ENCODE results near the gene ZDHHC21. TPM values are rescaled to one million over a fixed set of nuclear protein-coding genes. Genes with fewer than 3 reads are reported as not detected.

ZDHHC21 gene
- total and polyA plus RNA-seq, 9 of the 15 experiments (the other 6 are each of a cell fraction or from before 2014, with no cell fraction given) = 0.10 to 1.9 (median 1.00) TPM

DNA sequence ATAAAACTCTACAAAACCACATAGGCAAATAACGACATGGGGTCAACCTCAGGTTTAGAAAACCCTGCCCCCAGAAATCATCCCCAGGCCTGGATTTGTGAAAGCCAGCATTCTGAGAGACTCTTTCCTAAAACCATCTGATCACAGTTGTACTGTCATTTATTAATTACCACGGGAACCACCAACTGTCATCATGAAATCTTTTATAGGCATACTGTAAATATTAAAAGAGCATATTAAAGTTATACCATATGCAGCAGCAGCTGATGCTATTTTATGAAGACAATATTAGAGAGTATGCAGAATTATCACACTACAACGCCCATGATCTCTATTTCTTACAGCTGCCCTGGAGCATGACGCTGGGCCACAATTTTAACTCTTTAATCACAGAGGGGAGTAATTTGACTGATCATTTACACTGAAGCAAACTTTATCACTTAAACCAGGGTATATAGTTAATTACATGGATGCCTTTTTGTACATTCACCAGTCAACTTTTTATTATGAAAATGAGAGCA, 9.0 kb upstream of the ZDHHC21 start:
- H3K4me2 ChIP-seq (ENCODE audit: insufficient read depth, low read length) = no peak overlapping the region
- intact Hi-C loops (cut with micrococcal nuclease) = no loop called here
- H3K27me3 ChIP-seq (ENCODE audit: control insufficient read depth in 2 of 2, insufficient read depth in 2 of 2, low read length in 2 of 2) = no peaks in the 10 kb centered on the region
- no peak overlapping the region for H3K4me3 ChIP-seq
- in situ Hi-C loops (cut with MboI) = no loop called here
- H3K9me1 ChIP-seq (ENCODE audit: control insufficient read depth, insufficient read depth, low read length) = no peaks in the 10 kb centered on the region
- WGBS (ENCODE audit: insufficient coverage, low coverage, missing lambda C conversion rate) = 0% methylated on average over 4 of the region's 4 CpGs
- no peaks in the 10 kb centered on the region for H4K20me1 ChIP-seq (replicated peaks; ENCODE audit: control insufficient read depth, insufficient read depth, low read length)
- H3K4me1 ChIP-seq (replicated peaks in 1 of 2; ENCODE audit: control insufficient read depth in 2 of 2, insufficient read depth in 2 of 2, low read length in 2 of 2) = no peaks in the 10 kb centered on the region
- FAIRE-seq (no peak), ATAC-seq (no peak), DNase-seq (ENCODE audit: extremely low read depth in 1 of 4, low spot score in 3 of 4) (no peak)
- ChIA-PET CTCF (ENCODE audit: low intra/inter-chr PET ratio) (no interaction called here), POLR2A (no interaction called here)
- H3K36me3 ChIP-seq (ENCODE audit: control insufficient read depth, insufficient read depth, low read length) = no peaks in the 10 kb centered on the region
- no peaks in the 10 kb centered on the region for H3K79me2 ChIP-seq (ENCODE audit: control insufficient read depth, insufficient read depth, low read length)
- H3K9ac ChIP-seq (ENCODE audit: insufficient read depth in 1 of 2, low read depth in 2 of 2, low read length in 2 of 2) = no peak overlapping the region
- H2AFZ ChIP-seq (ENCODE audit: low read depth, low read length) = no peak overlapping the region
- BruUV-seq (replicated peaks) = no TSS peak
- TF ChIP-seq RNF2 (IDR thresholded peaks at IDR 0.05) = no peak
- no peak overlapping the region for H3K27ac ChIP-seq (ENCODE audit: extremely low read depth, low read depth, low read length)
- no peaks in the 10 kb centered on the region for H3K9me3 ChIP-seq (replicated peaks; ENCODE audit: control insufficient read depth, insufficient read depth, low read depth, low read length)

DNA sequence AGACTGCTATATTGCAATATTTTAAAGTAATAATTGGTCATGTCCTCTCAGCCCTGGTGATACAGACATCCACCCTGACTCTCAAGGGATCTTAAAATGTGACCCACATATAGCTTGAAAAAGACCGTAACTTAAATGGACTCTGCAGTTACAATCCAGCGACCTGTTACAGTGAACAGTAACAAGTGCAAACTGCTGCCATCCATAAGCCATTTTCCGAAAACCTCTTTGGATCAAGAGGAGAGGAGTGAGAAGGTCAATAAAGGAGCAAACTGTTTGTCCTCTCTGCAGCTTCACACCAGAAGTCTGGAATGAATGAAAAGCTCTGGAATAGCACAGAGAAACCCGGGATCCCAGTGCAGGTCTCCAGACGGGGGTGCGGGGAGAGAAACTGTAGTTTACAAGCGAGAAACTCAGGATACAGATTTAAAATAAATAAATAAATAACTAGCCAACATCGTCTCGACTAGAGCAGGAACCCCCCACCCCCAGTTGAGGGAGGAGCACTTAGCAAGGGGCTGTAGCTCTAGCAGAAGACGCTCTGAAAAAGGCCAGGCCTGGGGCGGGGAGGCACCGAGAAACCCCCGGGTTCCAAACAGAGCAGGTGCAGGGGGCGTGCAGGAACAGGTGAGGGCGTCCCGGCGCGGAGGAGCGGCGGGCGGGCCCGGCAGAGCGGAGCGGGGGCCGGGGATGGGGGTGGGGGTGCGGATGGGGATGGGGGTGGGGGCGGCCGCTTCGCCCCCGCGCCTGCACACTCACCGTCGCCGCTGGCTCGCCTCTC, 572 bp downstream of the ZDHHC21 start:
- Histone ChIP-seq H3K4me1 (replicated peaks in 1 of 2; ENCODE audit: control insufficient read depth in 2 of 2, insufficient read depth in 2 of 2, low read length in 2 of 2) (peaks cover 0 to 4% of the 10 kb centered on the region in 2 experiments; a peak in 1 of 5 replicates), H3K27me3 (ENCODE audit: control insufficient read depth in 2 of 2, insufficient read depth in 2 of 2, low read length in 2 of 2) (no peaks in the 10 kb centered on the region), H4K20me1 (replicated peaks; ENCODE audit: control insufficient read depth, insufficient read depth, low read length) (no peaks in the 10 kb centered on the region), H3K27ac (ENCODE audit: extremely low read depth, low read depth, low read length) (no peak overlapping the region), H3K79me2 (ENCODE audit: control insufficient read depth, insufficient read depth, low read length) (no peaks in the 10 kb centered on the region), H3K9ac (ENCODE audit: insufficient read depth in 1 of 2, low read depth in 2 of 2, low read length in 2 of 2) (peak overlapping the region in 1 of 2 experiments; percentile 77; a peak in 2 of 4 replicates), H3K4me2 (ENCODE audit: insufficient read depth, low read length) (peak overlapping the region; percentile 43), H3K9me3 (replicated peaks; ENCODE audit: control insufficient read depth, insufficient read depth, low read depth, low read length) (no peaks in the 10 kb centered on the region), H2AFZ (ENCODE audit: low read depth, low read length) (peak overlapping the region; percentile 79; the same call in 1 of the 2 replicates), H3K9me1 (ENCODE audit: control insufficient read depth, insufficient read depth, low read length) (no peaks in the 10 kb centered on the region), H3K4me3 (peak overlapping the region; percentile 40), H3K36me3 (ENCODE audit: control insufficient read depth, insufficient read depth, low read length) (no peaks in the 10 kb centered on the region)
- DNase-seq (ENCODE audit: extremely low read depth in 1 of 4, low spot score in 3 of 4) (peak in 1 of 4 experiments; percentile 17), ATAC-seq (peak; percentile 69), FAIRE-seq (no peak)
- no TSS peak for BruUV-seq (replicated peaks)
- WGBS (ENCODE audit: insufficient coverage, low coverage, missing lambda C conversion rate) = 6% methylated on average over 10 of the region's 35 CpGs
- intact Hi-C loops (cut with micrococcal nuclease) = no loop called here
- POLR2A ChIA-PET = no interaction called here
- in situ Hi-C loops (cut with MboI) = no loop called here
- CTCF ChIA-PET (ENCODE audit: low intra/inter-chr PET ratio) = no interaction called here
- no peak for TF ChIP-seq TRIM24 (IDR thresholded peaks at IDR 0.05)
- no peak for TF ChIP-seq BCL6 (CRISPR knock-in tag; IDR thresholded peaks at IDR 0.05)
- TF ChIP-seq NFE2 (IDR thresholded peaks at IDR 0.05; ENCODE audit: low read depth) = no peak
- TF ChIP-seq PYGO2 (tag; IDR thresholded peaks at IDR 0.05) = no peak
- no peak for TF ChIP-seq FUS (optimal IDR thresholded peaks at IDR 0.05; ENCODE audit: low read depth, low read length)
- TF ChIP-seq, protein P1, sequence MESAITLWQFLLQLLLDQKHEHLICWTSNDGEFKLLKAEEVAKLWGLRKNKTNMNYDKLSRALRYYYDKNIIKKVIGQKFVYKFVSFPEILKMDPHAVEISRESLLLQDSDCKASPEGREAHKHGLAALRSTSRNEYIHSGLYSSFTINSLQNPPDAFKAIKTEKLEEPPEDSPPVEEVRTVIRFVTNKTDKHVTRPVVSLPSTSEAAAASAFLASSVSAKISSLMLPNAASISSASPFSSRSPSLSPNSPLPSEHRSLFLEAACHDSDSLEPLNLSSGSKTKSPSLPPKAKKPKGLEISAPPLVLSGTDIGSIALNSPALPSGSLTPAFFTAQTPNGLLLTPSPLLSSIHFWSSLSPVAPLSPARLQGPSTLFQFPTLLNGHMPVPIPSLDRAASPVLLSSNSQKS (CRISPR knock-in tag; IDR thresholded peaks at IDR 0.05) = no peak
- TF ChIP-seq, protein P2, sequence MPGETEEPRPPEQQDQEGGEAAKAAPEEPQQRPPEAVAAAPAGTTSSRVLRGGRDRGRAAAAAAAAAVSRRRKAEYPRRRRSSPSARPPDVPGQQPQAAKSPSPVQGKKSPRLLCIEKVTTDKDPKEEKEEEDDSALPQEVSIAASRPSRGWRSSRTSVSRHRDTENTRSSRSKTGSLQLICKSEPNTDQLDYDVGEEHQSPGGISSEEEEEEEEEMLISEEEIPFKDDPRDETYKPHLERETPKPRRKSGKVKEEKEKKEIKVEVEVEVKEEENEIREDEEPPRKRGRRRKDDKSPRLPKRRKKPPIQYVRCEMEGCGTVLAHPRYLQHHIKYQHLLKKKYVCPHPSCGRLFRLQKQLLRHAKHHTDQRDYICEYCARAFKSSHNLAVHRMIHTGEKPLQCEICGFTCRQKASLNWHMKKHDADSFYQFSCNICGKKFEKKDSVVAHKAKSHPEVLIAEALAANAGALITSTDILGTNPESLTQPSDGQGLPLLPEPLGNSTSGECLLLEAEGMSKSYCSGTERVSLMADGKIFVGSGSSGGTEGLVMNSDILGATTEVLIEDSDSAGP (CRISPR knock-in tag; IDR thresholded peaks at IDR 0.05) = no peak
- no peak for TF ChIP-seq EGR1 (conservative IDR thresholded peaks at IDR 0.05)
- no peak for TF ChIP-seq POLR3A (IDR thresholded peaks at IDR 0.05; ENCODE audit: borderline replicate concordance, extremely low read depth, insufficient read depth, insufficient read length)

All from K562 (cell line).